BE2C (cell line): ENCODE measurements around the gene KIAA1614.

ENCODE experiments used
- DNase-seq: peaks from one replicate; pipeline ENCODE4 v3.0.0-alpha.2; 2020
- H3K27me3 ChIP-seq: fragments of 250-450 bp; sonication (Bioruptor Pico); 2 replicates; pipeline ENCODE4 v1.5.1; 2020; ENCODE audit warnings: mild to moderate bottlenecking
- H3K36me3 ChIP-seq: fragments of 250-450 bp; sonication (Bioruptor Pico); 2 replicates; pipeline ENCODE4 v1.5.1; 2020; ENCODE audit warnings: mild to moderate bottlenecking
- H3K4me1 ChIP-seq: fragments of 250-450 bp; sonication (Bioruptor Pico); 2 replicates; pipeline ENCODE4 v1.5.1; 2020
- H3K4me3 ChIP-seq: 2 replicates; pipeline ENCODE4 v1.5.1; 2011; ENCODE audit warnings: low read depth, low read length
- H3K9me3 ChIP-seq: fragments of 250-450 bp; sonication (Bioruptor Pico); 2 replicates; pipeline ENCODE4 v1.5.1; 2020
- CTCF ChIP-seq: IDR thresholded peaks from 2 replicates; pipeline ENCODE4 v1.5.1; 2012; ENCODE audit warnings: mild to moderate bottlenecking, low read depth, low read length

KIAA1614 gene

GRCh38 chr1:180917306-180918065, 4.8 kb downstream of the KIAA1614 start:
- H3K4me1 ChIP-seq = no peaks in the 10 kb centered on the region; the same call in none of the 2 replicates
- no peaks in the 10 kb centered on the region for H3K27me3 ChIP-seq
- H3K9me3 ChIP-seq = no peaks in the 10 kb centered on the region
- no peaks in the 10 kb centered on the region for H3K36me3 ChIP-seq
- no peak overlapping the region for H3K4me3 ChIP-seq
- DNase-seq = no peak
- TF ChIP-seq CTCF = no peak

- TF ChIP-seq CTCF = no peak
- H3K4me3 ChIP-seq = no peak overlapping the region
- no peak for DNase-seq
- peaks cover 10% of the 10 kb centered on the region for H3K4me1 ChIP-seq
- H3K36me3 ChIP-seq = no peaks in the 10 kb centered on the region
- no peaks in the 10 kb centered on the region for H3K27me3 ChIP-seq
- H3K9me3 ChIP-seq = no peaks in the 10 kb centered on the region
These were observed 5.8 kb downstream of the KIAA1614 start for GRCh38 chr1:180918519-180918918.

GRCh38 chr1:180919183-180919700, 6.5 kb downstream of the KIAA1614 start:
- no peak for DNase-seq
- Histone ChIP-seq H3K36me3 (no peaks in the 10 kb centered on the region), H3K4me1 (peaks cover 17% of the 10 kb centered on the region), H3K9me3 (no peaks in the 10 kb centered on the region), H3K4me3 (no peak overlapping the region), H3K27me3 (no peaks in the 10 kb centered on the region)
- TF ChIP-seq CTCF = no peak

GRCh38 chr1:180920193-180920592, 7.5 kb downstream of the KIAA1614 start:
- Histone ChIP-seq H3K9me3 (no peaks in the 10 kb centered on the region), H3K27me3 (no peaks in the 10 kb centered on the region), H3K4me1 (peaks cover 22% of the 10 kb centered on the region), H3K4me3 (no peak overlapping the region), H3K36me3 (no peaks in the 10 kb centered on the region)
- no peak for DNase-seq
- no peak for TF ChIP-seq CTCF

- Histone ChIP-seq H3K4me3 (no peak overlapping the region), H3K4me1 (peaks cover 27% of the 10 kb centered on the region), H3K27me3 (no peaks in the 10 kb centered on the region), H3K9me3 (no peaks in the 10 kb centered on the region), H3K36me3 (no peaks in the 10 kb centered on the region)
- DNase-seq = no peak
- peak; percentile 43 for TF ChIP-seq CTCF
These were observed 8.0 kb downstream of the KIAA1614 start for GRCh38 chr1:180920702-180921101.

GRCh38 chr1:180921386-180921785, 8.7 kb downstream of the KIAA1614 start:
- Histone ChIP-seq H3K4me1 (peaks cover 32% of the 10 kb centered on the region), H3K36me3 (no peaks in the 10 kb centered on the region), H3K9me3 (no peaks in the 10 kb centered on the region), H3K4me3 (no peak overlapping the region), H3K27me3 (no peaks in the 10 kb centered on the region)
- no peak for TF ChIP-seq CTCF
- peak; percentile 12 for DNase-seq
